Activated CD4-positive, alpha-beta T cell treated with anti-CD3 and anti-CD28 coated beads, Interleukin-2, Interleukin-6, amounts not matched to agents 100 ng/mL and 50 ng/mL, durations not matched to agents 16 hours and 8 hours (primary cell): ENCODE measurements around the gene DNASE1.
"Not testable (repeated sequence)": the region's sequence is repeated elsewhere in the genome, so short reads cannot be mapped to it uniquely, and the experiment has no call there.

Experiments used
- DNase-seq: peaks from one replicate; pipeline ENCODE4 v3.0.0-alpha.2; 2020

DNASE1 gene

DNA sequence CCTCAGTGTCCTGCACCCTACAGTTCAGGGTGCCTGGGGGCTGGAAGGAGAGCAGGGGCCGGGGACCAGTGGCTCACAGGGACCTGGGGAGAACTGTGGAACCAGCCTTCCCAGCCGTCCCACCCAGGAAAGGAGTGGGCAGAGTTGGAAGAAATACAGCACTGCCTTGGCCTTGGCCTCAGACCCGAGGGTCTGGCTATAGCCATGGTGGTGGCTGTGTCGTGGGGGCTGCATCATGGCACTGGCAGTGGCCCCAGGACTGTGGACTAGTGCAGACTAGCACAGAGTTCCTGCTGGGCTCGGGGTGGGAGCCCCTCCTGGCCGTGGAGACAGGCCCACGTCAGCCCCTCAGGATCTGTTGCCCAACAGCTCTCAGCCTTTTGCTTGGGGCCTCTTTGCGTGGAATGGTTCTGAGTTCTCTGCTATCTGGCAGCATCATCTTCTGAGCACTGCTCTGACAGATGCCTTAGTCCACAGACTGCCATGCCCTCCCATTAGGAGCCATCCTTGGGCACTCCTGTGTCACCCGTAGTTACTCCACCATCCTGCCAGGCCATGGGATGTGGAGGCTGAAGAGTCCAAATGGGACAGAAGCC lies 12.6 kb upstream of the DNASE1 start:
- DNase-seq = no peak

GRCh38 chr16:3642397-3643094 lies 11.9 kb upstream of the DNASE1 start:
- no peak for DNase-seq

DNA sequence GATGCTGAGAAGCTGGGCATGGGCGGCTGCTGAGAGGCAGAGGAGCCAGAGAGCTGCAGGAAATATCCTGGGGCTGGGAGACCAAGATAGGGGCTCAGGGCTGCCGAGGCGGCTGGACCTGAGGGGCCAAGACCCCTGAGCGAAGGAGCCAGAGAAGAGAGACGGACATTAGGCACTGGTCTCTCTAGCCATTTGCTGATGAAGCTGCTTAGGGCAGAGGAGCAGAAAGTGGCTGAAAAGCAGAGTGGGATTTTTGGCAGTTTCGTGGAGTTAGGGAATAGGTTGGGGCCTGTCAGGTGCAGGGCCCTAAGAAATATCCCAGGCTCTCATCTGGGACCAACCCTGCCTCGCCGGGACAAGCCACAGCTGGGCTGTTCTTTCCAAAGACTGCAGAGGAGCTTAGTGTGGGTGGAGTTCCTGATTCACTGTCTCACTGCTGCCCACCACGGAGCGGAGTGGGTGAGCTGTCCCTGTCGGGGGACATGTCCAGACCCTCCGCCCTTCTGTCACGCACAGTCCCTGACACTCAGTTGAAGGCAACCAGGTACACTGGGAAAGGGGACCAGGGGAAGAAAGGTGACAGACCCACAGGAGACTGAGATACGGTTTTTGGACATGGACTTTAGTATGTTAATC lies 11.3 kb upstream of the DNASE1 start:
- no peak for DNase-seq

DNA sequence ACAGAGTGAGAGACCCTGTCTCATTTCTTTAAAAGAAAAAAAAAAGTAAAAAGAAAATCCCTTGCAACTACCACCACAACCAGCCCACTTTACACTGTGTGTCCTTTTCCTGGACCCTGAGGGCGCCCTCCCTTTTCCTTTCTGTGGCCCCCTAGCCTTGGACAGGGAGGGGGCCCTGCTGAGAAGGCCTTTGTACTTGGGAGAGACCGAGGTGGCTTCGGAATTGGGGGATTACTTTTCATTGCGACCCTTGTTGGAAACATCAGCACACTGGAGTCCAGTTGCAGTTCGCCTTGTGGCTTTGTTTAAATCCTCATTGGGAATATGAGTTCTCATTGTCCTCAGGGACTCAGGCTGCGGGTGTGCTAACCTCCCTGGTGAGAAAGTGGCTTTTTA lies 9.4 kb upstream of the DNASE1 start:
- DNase-seq = no peak

DNA sequence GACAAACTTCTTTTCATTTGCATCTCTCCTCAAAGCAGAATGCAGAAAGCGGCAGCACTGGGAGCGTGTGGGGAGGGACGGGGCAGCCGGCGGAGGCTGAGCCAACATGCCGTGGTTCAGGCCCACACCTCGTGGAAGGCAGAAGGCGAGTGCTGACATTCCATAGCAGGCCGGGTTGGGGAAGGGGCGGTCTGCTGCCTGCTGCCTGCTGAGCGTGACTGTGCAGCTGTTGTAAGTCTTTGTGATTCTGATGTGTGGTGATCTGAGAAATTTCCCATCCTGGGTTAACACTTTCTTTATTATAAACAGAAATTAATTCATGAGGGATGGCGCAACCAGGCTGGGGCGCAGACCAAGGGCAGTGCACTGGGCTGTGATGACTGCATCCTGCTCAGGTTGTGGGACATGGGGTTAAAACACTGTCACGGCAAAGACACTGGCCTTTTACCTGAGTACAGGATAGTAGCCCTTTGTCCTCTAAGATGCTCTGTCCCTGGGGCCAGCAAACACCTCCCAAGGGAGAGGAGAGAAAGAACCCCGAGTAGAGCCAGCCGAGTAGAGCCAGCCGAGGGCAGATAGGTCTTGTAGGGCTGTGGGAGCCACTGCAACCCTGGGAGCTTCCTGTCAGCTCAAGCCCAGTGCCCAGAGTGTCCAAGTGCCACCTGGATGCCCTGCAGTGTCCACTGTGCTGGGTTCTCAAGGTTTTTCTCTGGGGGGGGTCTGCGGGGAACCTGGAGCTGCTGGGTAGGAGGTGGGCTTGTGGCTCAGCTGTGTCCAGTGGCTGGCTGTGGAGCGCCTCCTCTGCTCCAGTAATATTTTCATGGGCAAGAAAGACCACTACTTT lies 8.8 kb upstream of the DNASE1 start:
- DNase-seq = no peak

GRCh38 chr16:3646348-3646920 lies 8.1 kb upstream of the DNASE1 start:
- DNase-seq = no peak

- no peak for DNase-seq
These were observed 3.7 kb upstream of the DNASE1 start for GRCh38 chr16:3650631-3651265.

GRCh38 chr16:3651461-3652372 lies 2.8 kb upstream of the DNASE1 start:
- no peak for DNase-seq

DNA sequence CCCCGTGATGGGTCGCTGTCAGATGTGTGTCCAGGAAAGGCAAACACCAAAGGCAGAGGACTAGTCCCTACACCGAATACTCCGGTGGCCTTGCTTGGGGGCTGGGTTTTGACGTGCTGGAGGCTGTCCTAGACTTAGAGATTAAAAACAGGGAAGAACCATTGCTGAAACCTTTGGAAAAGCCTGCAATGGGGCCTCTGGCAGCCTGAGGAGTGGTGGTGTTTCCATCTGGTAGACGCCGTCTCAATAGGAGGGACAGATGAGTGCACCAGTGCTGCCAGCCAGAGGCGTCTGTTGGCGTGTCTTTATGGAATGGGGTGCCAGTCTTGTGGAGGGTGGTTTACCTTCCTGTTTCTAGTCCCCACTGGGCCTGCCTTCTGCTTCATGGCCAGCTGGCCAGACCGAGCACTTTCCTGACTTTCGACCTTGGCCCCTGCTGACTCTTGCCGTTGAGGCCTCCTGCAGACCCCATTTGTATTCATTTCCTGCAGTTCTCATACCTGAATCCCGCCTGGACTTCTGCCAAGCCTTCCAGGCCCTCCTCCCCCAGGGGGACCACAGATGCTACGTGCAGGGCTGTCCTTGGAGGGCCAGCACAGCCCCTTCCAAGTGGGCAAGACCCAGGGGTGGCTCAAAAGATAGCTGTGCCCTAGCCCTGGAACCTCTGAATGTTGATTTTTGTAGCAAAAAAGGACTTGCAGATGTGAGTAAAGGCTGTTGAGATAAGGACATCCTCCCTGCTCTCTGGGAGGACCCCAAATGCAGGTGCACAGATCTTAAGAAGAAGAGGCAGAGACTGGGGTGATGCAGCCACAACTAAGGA lies 1.9 kb upstream of the DNASE1 start:
- no peak for DNase-seq

- DNase-seq = no peak
These were observed 522 bp downstream of the DNASE1 start for GRCh38 chr16:3655030-3655395.

- no peak for DNase-seq
These were observed 1.1 kb downstream of the DNASE1 start for GRCh38 chr16:3655396-3656159.

DNA sequence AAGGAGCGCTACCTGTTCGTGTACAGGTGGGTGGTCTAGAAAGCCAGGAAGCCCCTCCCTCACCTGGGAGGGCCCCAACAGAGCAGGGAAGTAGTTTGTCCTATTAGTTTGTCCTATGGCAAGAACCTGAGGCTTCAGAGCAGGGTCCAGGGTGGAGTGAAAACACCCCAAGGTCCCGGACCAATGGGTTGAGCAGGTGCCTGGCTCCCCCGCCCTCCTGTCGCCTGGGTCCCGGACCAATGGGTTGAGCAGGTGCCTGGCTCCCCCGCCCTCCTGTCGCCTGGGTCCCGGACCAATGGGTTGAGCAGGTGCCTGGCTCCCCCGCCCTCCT lies 1.6 kb downstream of the DNASE1 start:
- not testable (repeated sequence) for DNase-seq

GRCh38 chr16:3656491-3657468 lies 2.3 kb downstream of the DNASE1 start:
- no peak for DNase-seq

- no peak for DNase-seq
These were observed 4.8 kb downstream of the DNASE1 start for GRCh38 chr16:3659251-3659650.

GRCh38 chr16:3661311-3661710 lies 6.8 kb downstream of the DNASE1 start:
- DNase-seq = no peak

DNA sequence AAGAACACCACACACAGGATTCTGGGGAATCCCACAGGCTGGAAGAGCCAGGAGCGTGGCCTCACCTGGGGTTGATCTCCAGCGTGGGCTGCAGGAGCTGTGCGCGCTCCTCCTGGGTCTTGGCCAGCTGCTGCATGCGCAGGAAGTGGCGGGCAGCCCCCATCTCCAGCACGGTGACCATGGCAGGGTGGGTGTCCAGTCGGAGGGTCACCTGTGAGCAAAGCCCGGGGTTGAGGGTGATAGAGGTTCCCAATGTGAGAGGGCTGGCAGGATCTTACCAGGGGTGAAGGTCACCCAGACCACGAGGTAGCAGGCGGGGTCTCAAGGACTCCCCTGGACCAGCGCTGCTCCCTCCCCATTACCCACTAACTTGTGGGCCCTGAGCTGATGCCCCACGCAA lies 7.4 kb downstream of the DNASE1 start:
- DNase-seq = no peak

DNA sequence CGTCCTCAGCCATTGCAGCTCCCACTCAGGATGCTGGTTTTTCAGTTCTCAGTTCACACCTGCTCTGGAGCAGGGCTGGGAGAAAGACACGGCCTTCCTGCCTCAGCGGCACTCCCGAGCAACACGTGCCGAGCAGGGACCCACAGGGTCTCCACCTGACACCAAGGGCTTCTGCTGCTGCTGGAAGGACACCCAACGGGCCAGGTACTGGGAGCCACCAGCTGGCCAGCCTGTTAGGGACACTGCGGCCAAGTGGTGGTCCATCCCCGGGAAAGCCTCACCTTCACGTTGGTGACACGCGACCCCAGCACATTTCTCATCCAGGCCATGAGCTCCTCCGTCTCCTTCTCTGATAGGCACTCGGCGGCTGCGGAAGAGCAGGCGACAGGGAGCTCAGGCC lies 8.1 kb downstream of the DNASE1 start:
- DNase-seq = no peak

DNA sequence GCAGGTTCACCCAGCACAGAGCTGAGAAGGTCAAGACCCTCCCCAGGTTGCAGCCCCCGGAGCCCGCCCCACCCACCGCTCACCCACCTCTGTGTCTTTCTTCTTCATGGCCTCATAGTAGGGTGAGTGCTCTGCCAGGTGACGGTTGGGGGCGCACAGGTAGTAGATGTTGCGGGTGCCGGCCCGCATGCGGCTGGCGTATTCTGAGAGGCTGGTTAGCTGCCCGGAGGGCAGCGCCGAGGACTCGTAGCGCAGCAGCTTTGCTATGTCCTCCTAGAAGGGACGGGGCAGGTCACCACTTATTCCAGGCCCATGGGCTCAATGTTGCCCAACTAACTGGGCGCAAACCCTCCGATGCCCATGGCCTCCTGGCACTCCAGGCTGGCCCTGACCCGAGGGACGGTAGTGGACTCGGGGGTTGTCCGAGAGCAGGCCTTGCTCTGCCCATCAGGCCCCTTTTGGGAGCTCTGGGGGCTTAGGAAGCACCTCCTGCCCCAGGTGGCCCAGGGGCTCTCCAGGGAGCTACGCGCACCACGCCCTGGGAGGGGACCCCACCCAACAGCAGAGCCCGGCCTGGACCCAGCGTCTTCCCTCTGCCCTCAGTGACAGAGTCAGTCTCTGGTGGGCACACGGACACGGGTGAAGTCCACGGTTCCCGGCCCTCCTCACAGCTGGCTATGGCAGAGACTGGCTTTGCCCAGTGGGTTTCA lies 9.9 kb downstream of the DNASE1 start:
- DNase-seq = no peak
